PFSK-1 (cell line): ENCODE measurements around the gene PES1.

Experiments used
- FOXP2 ChIP-seq: optimal IDR thresholded peaks from 2 replicates; pipeline ENCODE3; 2011; ENCODE audit warnings: borderline replicate concordance, control low read depth, inconsistent platforms; ENCODE audit not compliant: insufficient read depth; ENCODE audit errors: extremely low read length, extremely low read depth
- POLR2AphosphoS5 ChIP-seq: IDR thresholded peaks from 2 replicates; pipeline ENCODE4 v1.6.1; 2012; ENCODE audit warnings: low read depth, mild to moderate bottlenecking, control low read depth, low read length, moderate library complexity
- REST ChIP-seq, 2 experiments: IDR thresholded peaks; 2 replicates each; pipeline versions ENCODE4 v1.6.1 to v1.8.0; 2011 to 2012; ENCODE audit warnings: low read depth in 2 of 2, low read length in 2 of 2, control low read depth in 1 of 2, inconsistent platforms in 1 of 2, mild to moderate bottlenecking in 1 of 2, moderate library complexity in 1 of 2; ENCODE audit not compliant: insufficient read depth in 1 of 2
- SIN3A ChIP-seq: IDR thresholded peaks from 2 replicates; pipeline ENCODE4 v1.6.1; 2012; ENCODE audit warnings: mild to moderate bottlenecking, low read length, moderate library complexity, borderline replicate concordance; ENCODE audit not compliant: insufficient read depth
- TAF1 ChIP-seq: IDR thresholded peaks from 2 replicates; pipeline ENCODE4 v1.6.1; 2012; ENCODE audit warnings: low read length, control low read depth, borderline replicate concordance; ENCODE audit not compliant: insufficient read depth

Gene PES1

GRCh38 chr22:30572210-30572609, 19.5 kb downstream of the PES1 start:
- TF ChIP-seq SIN3A: no peak
- no peak for TF ChIP-seq TAF1
- no peak for TF ChIP-seq POLR2AphosphoS5
- no peak for TF ChIP-seq FOXP2
- no peak for TF ChIP-seq REST (IDR thresholded peaks at IDR 0.05; ENCODE audit: insufficient read depth in 1 of 2, low read depth in 2 of 2, low read length in 2 of 2)

- TF ChIP-seq POLR2AphosphoS5 (no peak), FOXP2 (no peak), TAF1 (no peak), SIN3A (no peak), REST (IDR thresholded peaks at IDR 0.05; ENCODE audit: insufficient read depth in 1 of 2, low read depth in 2 of 2, low read length in 2 of 2) (no peak)
These were observed 22.0 kb downstream of the PES1 start for GRCh38 chr22:30569674-30570202.

- TF ChIP-seq SIN3A (no peak), POLR2AphosphoS5 (no peak), TAF1 (no peak), REST (IDR thresholded peaks at IDR 0.05; ENCODE audit: insufficient read depth in 1 of 2, low read depth in 2 of 2, low read length in 2 of 2) (no peak), FOXP2 (no peak)
These were observed 23.4 kb downstream of the PES1 start for GRCh38 chr22:30568137-30568805.

- TF ChIP-seq REST (IDR thresholded peaks at IDR 0.05; ENCODE audit: insufficient read depth in 1 of 2, low read depth in 2 of 2, low read length in 2 of 2) (no peak), SIN3A (no peak), FOXP2 (no peak), POLR2AphosphoS5 (no peak), TAF1 (no peak)
These were observed 25.6 kb downstream of the PES1 start for GRCh38 chr22:30566125-30566524.
